ENCODE results near the gene AKNA.
A peak's percentile ranks its signal among the peaks of the same experiment; 100 is the strongest.

Gene AKNA

DNA sequence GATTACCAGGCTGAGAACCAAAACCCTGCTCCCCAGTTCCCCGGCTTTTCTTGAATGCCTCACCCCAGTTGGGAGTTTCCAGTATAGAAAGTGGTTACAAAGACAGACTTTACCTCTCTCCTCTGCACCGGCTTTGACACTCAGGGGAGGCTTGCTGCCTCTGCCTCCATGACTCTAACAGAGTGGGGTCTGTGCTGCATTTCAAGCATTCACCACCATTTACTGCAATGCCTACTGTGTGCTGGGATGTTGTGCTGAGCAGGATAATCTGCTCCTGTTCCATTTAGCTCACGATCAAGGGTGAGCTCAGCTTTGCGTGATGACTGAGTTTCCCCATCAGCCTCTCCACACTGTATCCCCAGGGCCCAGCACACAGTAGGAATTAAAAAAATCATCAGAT, 39.9 kb upstream of the AKNA start:
- no CpG with 5 or more reads among the region's 4 CpGs for WGBS, 2 donors (ENCODE audit: extremely low coverage in 2 of 2, insufficient read length in 2 of 2, insufficient replicate concordance in 1 of 2)
- no peak overlapping the region for H2BK5ac ChIP-seq (ENCODE audit: low read length)
- no peak overlapping the region for H2BK120ac ChIP-seq (ENCODE audit: low read depth, low read length)
- no peaks in the 10 kb centered on the region for H3K36me3 ChIP-seq (replicated peaks in 1 of 2; ENCODE audit: control insufficient read depth in 2 of 2, insufficient read depth in 2 of 2, low read length in 2 of 2)
- H2BK15ac ChIP-seq (ENCODE audit: low read length) = no peak overlapping the region
- H2AFZ ChIP-seq (ENCODE audit: low read length) = no peak overlapping the region
- no peak overlapping the region for H3K23ac ChIP-seq (ENCODE audit: low read depth, low read length, poor library complexity)
- H3K4me1 ChIP-seq (ENCODE audit: control insufficient read depth in 2 of 2, insufficient read depth in 1 of 2, low read depth in 1 of 2, low read length in 2 of 2) = no peaks in the 10 kb centered on the region
- no peak overlapping the region for H3K14ac ChIP-seq (ENCODE audit: low read length)
- no peak overlapping the region for H2BK12ac ChIP-seq (ENCODE audit: low read length)
- no peaks in the 10 kb centered on the region for H3K79me1 ChIP-seq (ENCODE audit: low read depth, low read length)
- H3K9me3 ChIP-seq (replicated peaks in 1 of 2; ENCODE audit: control insufficient read depth in 2 of 2, insufficient read depth in 1 of 2, low read depth in 1 of 2, low read length in 2 of 2) = no peaks in the 10 kb centered on the region
- no peak overlapping the region for H2AK5ac ChIP-seq (ENCODE audit: low read depth, low read length)
- H3K27ac ChIP-seq (replicated peaks; ENCODE audit: low read length) = no peak overlapping the region
- H3K4me2 ChIP-seq (ENCODE audit: insufficient read depth, low read length, poor library complexity, severe bottlenecking) = no peak overlapping the region
- no peak overlapping the region for H4K8ac ChIP-seq (ENCODE audit: low read depth, low read length)
- H3K4me3 ChIP-seq (ENCODE audit: low read length in 2 of 2) = no peak overlapping the region
- no peak overlapping the region for H3K4ac ChIP-seq (ENCODE audit: low read length)
- no peaks in the 10 kb centered on the region for H3K27me3 ChIP-seq (ENCODE audit: control insufficient read depth in 3 of 3, insufficient read depth in 3 of 3, low read depth in 1 of 3, low read length in 3 of 3)
- DNase-seq (ENCODE audit: low spot score) = no peak
- no peak overlapping the region for H3K9ac ChIP-seq (ENCODE audit: low read depth, low read length, poor library complexity)
- H4K91ac ChIP-seq (ENCODE audit: low read depth, low read length, poor library complexity) = no peak overlapping the region
- H3K18ac ChIP-seq (ENCODE audit: low read length) = no peak overlapping the region

DNA sequence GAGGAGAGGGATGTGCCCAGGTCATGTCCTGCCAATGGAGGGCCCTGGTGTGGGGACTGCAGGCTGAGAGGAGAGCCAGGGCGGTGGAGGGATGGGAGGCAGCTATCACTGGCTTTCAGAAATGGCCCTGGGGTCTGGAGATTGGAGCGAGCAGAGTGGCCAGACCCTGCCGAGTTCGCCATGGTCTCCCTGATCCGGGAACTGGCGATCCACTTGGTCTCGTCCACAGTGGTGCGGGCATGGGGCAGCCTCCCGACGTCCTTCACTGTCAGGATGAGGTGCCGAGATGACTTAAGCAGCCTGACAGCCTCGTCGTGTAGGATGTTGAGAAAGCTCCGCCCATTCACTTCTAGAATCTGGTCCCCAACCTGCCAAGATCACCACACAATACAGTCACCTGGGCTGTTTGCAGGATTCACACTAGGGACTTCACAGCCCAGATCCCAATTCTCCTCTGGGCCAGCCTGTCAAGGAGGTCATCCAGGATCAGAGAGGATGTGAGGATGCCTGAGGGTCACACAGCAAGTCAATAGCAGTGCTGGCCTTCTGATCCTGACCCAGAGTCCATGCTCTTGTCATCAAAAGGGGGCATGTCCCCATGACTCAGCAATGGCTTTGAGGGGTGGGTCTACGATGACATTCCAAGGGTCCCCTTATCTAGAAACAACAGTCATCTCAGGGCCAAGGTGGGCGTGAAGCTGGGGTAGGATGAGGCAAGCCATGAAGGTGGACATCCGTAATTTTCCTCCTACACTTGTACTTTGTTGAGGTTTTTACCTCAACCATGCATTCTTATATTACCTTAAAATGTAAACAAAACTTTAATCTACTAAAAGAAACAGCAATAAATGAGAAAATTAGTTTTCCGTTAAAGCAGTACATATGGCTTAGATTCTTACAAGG, 38.5 kb upstream of the AKNA start:
- H4K91ac ChIP-seq (ENCODE audit: low read depth, low read length, poor library complexity) = no peak overlapping the region
- no peak for DNase-seq (ENCODE audit: low spot score)
- no peak overlapping the region for H2BK12ac ChIP-seq (ENCODE audit: low read length)
- WGBS, 2 donors (ENCODE audit: extremely low coverage in 2 of 2, insufficient read length in 2 of 2, insufficient replicate concordance in 1 of 2) = no CpG with 5 or more reads among the region's 18 CpGs
- no peak overlapping the region for H3K18ac ChIP-seq (ENCODE audit: low read length)
- no peak overlapping the region for H2BK5ac ChIP-seq (ENCODE audit: low read length)
- H3K79me1 ChIP-seq (ENCODE audit: low read depth, low read length) = no peaks in the 10 kb centered on the region
- no peak overlapping the region for H3K14ac ChIP-seq (ENCODE audit: low read length)
- H4K8ac ChIP-seq (ENCODE audit: low read depth, low read length) = no peak overlapping the region
- H3K9ac ChIP-seq (ENCODE audit: low read depth, low read length, poor library complexity) = no peak overlapping the region
- H3K4ac ChIP-seq (ENCODE audit: low read length) = no peak overlapping the region
- no peak overlapping the region for H3K4me3 ChIP-seq (ENCODE audit: low read length in 2 of 2)
- H2BK120ac ChIP-seq (ENCODE audit: low read depth, low read length) = no peak overlapping the region
- H3K36me3 ChIP-seq (replicated peaks in 1 of 2; ENCODE audit: control insufficient read depth in 2 of 2, insufficient read depth in 2 of 2, low read length in 2 of 2) = no peaks in the 10 kb centered on the region
- no peak overlapping the region for H2AK5ac ChIP-seq (ENCODE audit: low read depth, low read length)
- no peaks in the 10 kb centered on the region for H3K27me3 ChIP-seq (ENCODE audit: control insufficient read depth in 3 of 3, insufficient read depth in 3 of 3, low read depth in 1 of 3, low read length in 3 of 3)
- H3K27ac ChIP-seq (replicated peaks; ENCODE audit: low read length) = no peak overlapping the region
- H3K4me2 ChIP-seq (ENCODE audit: insufficient read depth, low read length, poor library complexity, severe bottlenecking) = no peak overlapping the region
- H3K4me1 ChIP-seq (ENCODE audit: control insufficient read depth in 2 of 2, insufficient read depth in 1 of 2, low read depth in 1 of 2, low read length in 2 of 2) = no peaks in the 10 kb centered on the region
- H2AFZ ChIP-seq (ENCODE audit: low read length) = no peak overlapping the region
- H2BK15ac ChIP-seq (ENCODE audit: low read length) = no peak overlapping the region
- H3K23ac ChIP-seq (ENCODE audit: low read depth, low read length, poor library complexity) = no peak overlapping the region
- no peaks in the 10 kb centered on the region for H3K9me3 ChIP-seq (replicated peaks in 1 of 2; ENCODE audit: control insufficient read depth in 2 of 2, insufficient read depth in 1 of 2, low read depth in 1 of 2, low read length in 2 of 2)

DNA sequence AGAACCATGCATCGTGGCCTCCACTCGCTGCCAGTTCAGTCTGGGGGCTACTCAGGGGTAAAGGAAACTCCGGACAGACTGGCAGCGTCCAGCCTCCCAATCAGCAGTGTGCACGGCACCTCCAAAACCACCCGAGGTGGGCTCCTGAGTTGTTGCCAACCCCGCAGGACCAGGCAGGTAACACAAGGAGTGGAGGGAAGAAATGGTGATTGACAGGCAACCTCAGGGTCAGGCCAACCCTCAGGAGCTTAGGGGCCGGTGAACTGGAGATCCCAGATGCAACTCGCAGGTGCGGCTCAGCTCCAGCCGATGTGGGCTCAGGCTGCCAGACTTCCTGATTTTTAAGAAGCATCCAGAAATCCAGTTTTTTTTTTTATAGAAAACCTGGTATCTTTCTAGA, 37.3 kb upstream of the AKNA start:
- no CpG with 5 or more reads among the region's 11 CpGs for WGBS, 2 donors (ENCODE audit: extremely low coverage in 2 of 2, insufficient read length in 2 of 2, insufficient replicate concordance in 1 of 2)
- H2BK120ac ChIP-seq (ENCODE audit: low read depth, low read length) = no peak overlapping the region
- H3K4me3 ChIP-seq (ENCODE audit: low read length in 2 of 2) = no peak overlapping the region

DNA sequence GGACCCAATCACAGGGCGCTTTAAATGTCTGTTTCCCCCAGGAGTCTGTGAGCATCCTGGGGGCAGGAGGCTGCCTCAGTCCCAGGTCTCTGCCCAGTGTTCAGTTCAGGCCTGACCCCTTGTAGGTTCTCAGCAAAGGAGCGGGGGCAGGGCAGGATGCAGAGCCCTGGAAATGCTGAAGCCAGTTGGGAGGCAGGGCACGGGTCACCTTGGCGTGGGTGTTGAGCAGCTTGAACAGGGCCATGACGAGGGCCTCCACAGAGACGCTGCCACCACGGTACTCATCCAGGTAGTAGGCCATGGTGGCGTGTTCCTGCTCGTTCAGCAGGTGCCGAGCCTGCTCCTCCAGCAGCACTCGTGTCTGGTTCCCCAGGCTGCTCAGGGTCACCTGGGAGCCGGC, 36.3 kb upstream of the AKNA start:
- Histone ChIP-seq H3K14ac (ENCODE audit: low read length) (no peak overlapping the region), H2BK12ac (ENCODE audit: low read length) (no peak overlapping the region), H3K27me3 (ENCODE audit: control insufficient read depth in 3 of 3, insufficient read depth in 3 of 3, low read depth in 1 of 3, low read length in 3 of 3) (no peaks in the 10 kb centered on the region), H3K4me2 (ENCODE audit: insufficient read depth, low read length, poor library complexity, severe bottlenecking) (no peak overlapping the region), H3K4me3 (ENCODE audit: low read length in 2 of 2) (no peak overlapping the region), H3K9me3 (replicated peaks in 1 of 2; ENCODE audit: control insufficient read depth in 2 of 2, insufficient read depth in 1 of 2, low read depth in 1 of 2, low read length in 2 of 2) (no peaks in the 10 kb centered on the region), H4K8ac (ENCODE audit: low read depth, low read length) (no peak overlapping the region), H3K27ac (replicated peaks; ENCODE audit: low read length) (no peak overlapping the region), H3K23ac (ENCODE audit: low read depth, low read length, poor library complexity) (no peak overlapping the region), H2BK15ac (ENCODE audit: low read length) (no peak overlapping the region), H2AK5ac (ENCODE audit: low read depth, low read length) (no peak overlapping the region), H4K91ac (ENCODE audit: low read depth, low read length, poor library complexity) (no peak overlapping the region), H2AFZ (ENCODE audit: low read length) (no peak overlapping the region), H3K4ac (ENCODE audit: low read length) (no peak overlapping the region), H3K18ac (ENCODE audit: low read length) (no peak overlapping the region), H2BK5ac (ENCODE audit: low read length) (no peak overlapping the region), H3K9ac (ENCODE audit: low read depth, low read length, poor library complexity) (peak overlapping the region; percentile 61), H3K4me1 (ENCODE audit: control insufficient read depth in 2 of 2, insufficient read depth in 1 of 2, low read depth in 1 of 2, low read length in 2 of 2) (no peaks in the 10 kb centered on the region), H3K79me1 (ENCODE audit: low read depth, low read length) (no peaks in the 10 kb centered on the region), H3K36me3 (replicated peaks in 1 of 2; ENCODE audit: control insufficient read depth in 2 of 2, insufficient read depth in 2 of 2, low read length in 2 of 2) (no peaks in the 10 kb centered on the region), H2BK120ac (ENCODE audit: low read depth, low read length) (no peak overlapping the region)
- DNase-seq (ENCODE audit: low spot score) = no peak
- WGBS, 2 donors (ENCODE audit: extremely low coverage in 2 of 2, insufficient read length in 2 of 2, insufficient replicate concordance in 1 of 2) = no CpG with 5 or more reads among the region's 12 CpGs

More for the DNA sequence above, 37.3 kb upstream of the AKNA start:
- no peaks in the 10 kb centered on the region for H3K27me3 ChIP-seq (ENCODE audit: control insufficient read depth in 3 of 3, insufficient read depth in 3 of 3, low read depth in 1 of 3, low read length in 3 of 3)
- H4K91ac ChIP-seq (ENCODE audit: low read depth, low read length, poor library complexity) = no peak overlapping the region
- H4K8ac ChIP-seq (ENCODE audit: low read depth, low read length) = no peak overlapping the region
- H3K9ac ChIP-seq (ENCODE audit: low read depth, low read length, poor library complexity) = no peak overlapping the region
- H3K4me2 ChIP-seq (ENCODE audit: insufficient read depth, low read length, poor library complexity, severe bottlenecking) = no peak overlapping the region
- no peak overlapping the region for H3K14ac ChIP-seq (ENCODE audit: low read length)
- no peaks in the 10 kb centered on the region for H3K4me1 ChIP-seq (ENCODE audit: control insufficient read depth in 2 of 2, insufficient read depth in 1 of 2, low read depth in 1 of 2, low read length in 2 of 2)
- no peak overlapping the region for H2BK15ac ChIP-seq (ENCODE audit: low read length)
- H3K23ac ChIP-seq (ENCODE audit: low read depth, low read length, poor library complexity) = no peak overlapping the region
- no peak overlapping the region for H2AFZ ChIP-seq (ENCODE audit: low read length)
- no peak overlapping the region for H3K4ac ChIP-seq (ENCODE audit: low read length)
- H2BK5ac ChIP-seq (ENCODE audit: low read length) = no peak overlapping the region
- H3K79me1 ChIP-seq (ENCODE audit: low read depth, low read length) = no peaks in the 10 kb centered on the region
- no peak overlapping the region for H2AK5ac ChIP-seq (ENCODE audit: low read depth, low read length)
- H3K36me3 ChIP-seq (replicated peaks in 1 of 2; ENCODE audit: control insufficient read depth in 2 of 2, insufficient read depth in 2 of 2, low read length in 2 of 2) = no peaks in the 10 kb centered on the region
- H3K18ac ChIP-seq (ENCODE audit: low read length) = no peak overlapping the region
- H2BK12ac ChIP-seq (ENCODE audit: low read length) = no peak overlapping the region
- no peak for DNase-seq (ENCODE audit: low spot score)
- H3K27ac ChIP-seq (replicated peaks; ENCODE audit: low read length) = no peak overlapping the region
- H3K9me3 ChIP-seq (replicated peaks in 1 of 2; ENCODE audit: control insufficient read depth in 2 of 2, insufficient read depth in 1 of 2, low read depth in 1 of 2, low read length in 2 of 2) = no peaks in the 10 kb centered on the region

Data from neuronal stem cell (in vitro differentiated cells).